ENCODE results near the gene COQ10A. TPM values are rescaled to one million over a fixed set of nuclear protein-coding genes. Genes with fewer than 3 reads are reported as not detected.

COQ10A gene
- 32.6 TPM for polyA plus RNA-seq (2012; ENCODE audit: insufficient read depth, insufficient read length)

DNA sequence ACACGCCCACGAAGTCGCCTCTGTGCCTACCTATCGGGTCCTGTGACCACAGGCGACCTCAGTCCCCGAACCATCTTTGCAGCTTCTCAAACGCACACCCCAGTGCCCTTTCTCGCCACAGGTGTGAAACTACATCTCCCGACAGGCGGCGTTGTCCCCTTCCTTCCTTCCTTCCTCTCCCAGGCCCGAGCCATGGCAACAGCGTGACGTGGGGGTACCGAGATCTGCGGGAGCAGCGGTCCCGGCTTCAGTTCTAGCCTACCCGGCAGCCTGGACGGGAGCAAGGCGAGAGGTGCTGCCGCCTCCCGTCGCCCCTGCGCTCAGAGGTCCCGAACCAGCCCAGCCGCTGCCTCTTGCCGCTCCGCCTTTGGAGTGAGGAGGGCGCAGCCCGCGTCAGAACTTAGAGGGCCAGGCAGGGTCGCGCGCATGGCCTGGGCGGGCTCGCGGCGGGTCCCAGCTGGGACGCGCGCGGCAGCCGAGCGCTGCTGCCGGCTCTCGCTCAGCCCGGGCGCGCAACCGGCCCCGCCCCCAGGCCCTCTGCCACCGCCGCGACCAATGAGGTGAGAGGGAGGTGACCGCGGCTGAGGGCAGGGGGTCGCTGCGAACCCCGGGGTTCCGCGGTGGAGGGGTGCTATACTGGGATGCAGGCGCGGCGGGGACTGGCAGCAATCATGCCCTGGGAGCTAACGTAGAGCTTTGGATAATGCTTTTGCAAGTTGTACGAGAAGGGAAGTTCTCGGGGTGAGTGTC, at the start of gene COQ10A:
COQ10A (plus strand) TSS at position 250 of the 750 bp plus-strand sequence; CDS start at position 427, 177 bp downstream.
- H3K4me3 ChIP-seq (ENCODE audit: low read length): peak within 1 kb of the TSS; percentile 77
- peak; percentile 80 for DNase-seq (ENCODE audit: low read depth, low spot score)

GRCh38 chr12:56219840-56220239, 46.9 kb upstream of the COQ10A start:
- no peak overlapping the region for H3K4me3 ChIP-seq (ENCODE audit: low read length)
- DNase-seq (ENCODE audit: low read depth, low spot score): no peak

DNA sequence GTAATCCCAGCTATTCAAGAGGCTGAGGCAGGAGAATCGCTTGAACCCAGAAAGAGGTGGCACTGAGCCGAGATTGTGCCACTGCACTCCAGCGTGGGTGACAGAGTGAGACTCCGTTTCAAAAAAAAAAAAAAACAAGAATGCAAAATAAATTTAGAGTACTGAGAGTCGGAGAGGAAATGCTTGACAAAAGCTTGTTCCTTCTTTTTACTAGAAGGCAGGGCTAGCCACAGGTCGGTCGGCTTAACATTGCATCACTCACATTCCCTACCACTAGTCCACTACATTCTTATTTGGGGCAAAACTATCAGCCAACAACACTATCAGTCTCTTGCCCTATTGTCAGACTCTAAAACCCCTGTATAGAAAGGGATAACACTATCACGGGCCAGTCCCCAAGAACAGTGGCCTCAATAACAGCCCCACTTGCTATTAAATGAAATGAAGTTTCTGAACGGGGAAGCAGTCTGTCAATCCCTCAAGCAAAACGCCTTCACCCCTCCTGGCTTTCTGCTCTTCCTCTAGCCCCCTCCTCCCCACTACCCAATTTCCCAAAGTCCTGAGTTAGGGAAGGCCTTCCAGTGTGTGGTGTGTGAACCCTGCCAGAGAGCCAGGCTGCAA, 46.0 kb upstream of the COQ10A start:
- peak overlapping the region; percentile 95 for H3K4me3 ChIP-seq (ENCODE audit: low read length)
- DNase-seq (ENCODE audit: low read depth, low spot score): no peak

GRCh38 chr12:56221232-56221756, 45.4 kb upstream of the COQ10A start:
- peak overlapping the region; percentile 95 for H3K4me3 ChIP-seq (ENCODE audit: low read length)
- DNase-seq (ENCODE audit: low read depth, low spot score): no peak

DNA sequence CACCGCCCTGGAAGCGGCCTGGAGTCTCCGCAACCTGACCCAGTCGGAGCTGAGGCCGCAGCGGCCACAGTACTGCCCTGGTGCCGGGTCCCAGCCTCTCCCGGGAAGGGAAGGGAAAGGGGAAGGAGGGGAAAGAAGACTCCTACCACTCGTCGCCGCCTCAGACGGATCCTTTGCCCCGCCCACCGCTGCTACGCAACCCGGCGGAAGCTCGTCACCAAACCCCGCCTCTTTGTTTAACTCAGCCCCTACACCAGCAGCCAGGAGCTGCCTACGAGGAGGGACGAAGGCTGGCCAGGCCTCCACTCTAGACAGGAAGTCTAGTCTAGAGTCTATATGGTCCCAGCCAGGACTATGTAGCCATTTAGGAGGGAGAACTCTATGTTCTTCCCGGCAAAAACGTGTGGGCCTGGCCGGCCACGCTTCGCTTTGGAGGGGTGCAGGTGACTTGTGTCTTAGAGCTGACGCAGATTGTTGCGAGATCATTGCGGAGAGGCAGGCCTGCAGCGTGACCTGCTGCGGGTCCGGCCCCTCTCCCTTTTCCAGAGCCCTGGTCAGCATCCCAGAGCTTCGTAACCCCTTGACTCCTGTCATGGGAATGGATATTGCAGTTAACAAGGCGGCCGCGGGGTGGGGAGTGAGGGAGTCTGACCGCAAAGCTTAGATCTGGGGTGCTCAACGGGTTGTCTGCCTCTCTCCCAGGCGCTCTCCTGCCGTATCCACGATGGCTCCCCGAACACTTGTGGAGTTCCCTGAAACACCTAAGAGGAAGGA, 44.8 kb upstream of the COQ10A start, which contains the start of gene RNF41:
RNF41 (minus strand) TSS at position 166 of the 774 bp plus-strand sequence. CDS start 7,875 bp downstream, outside the sequence.
- DNase-seq (ENCODE audit: low read depth, low spot score): peak; percentile 88
- peak within 1 kb of the TSS; percentile 95 for H3K4me3 ChIP-seq (ENCODE audit: low read length)

- peak overlapping the region; percentile 95 for H3K4me3 ChIP-seq (ENCODE audit: low read length)
- DNase-seq (ENCODE audit: low read depth, low spot score): no peak
Measured at GRCh38 chr12:56222531-56222895, 44.2 kb upstream of the COQ10A start.

GRCh38 chr12:56223571-56224101, 43.1 kb upstream of the COQ10A start:
- no peak for DNase-seq (ENCODE audit: low read depth, low spot score)
- H3K4me3 ChIP-seq (ENCODE audit: low read length): peak overlapping the region; percentile 86

DNA sequence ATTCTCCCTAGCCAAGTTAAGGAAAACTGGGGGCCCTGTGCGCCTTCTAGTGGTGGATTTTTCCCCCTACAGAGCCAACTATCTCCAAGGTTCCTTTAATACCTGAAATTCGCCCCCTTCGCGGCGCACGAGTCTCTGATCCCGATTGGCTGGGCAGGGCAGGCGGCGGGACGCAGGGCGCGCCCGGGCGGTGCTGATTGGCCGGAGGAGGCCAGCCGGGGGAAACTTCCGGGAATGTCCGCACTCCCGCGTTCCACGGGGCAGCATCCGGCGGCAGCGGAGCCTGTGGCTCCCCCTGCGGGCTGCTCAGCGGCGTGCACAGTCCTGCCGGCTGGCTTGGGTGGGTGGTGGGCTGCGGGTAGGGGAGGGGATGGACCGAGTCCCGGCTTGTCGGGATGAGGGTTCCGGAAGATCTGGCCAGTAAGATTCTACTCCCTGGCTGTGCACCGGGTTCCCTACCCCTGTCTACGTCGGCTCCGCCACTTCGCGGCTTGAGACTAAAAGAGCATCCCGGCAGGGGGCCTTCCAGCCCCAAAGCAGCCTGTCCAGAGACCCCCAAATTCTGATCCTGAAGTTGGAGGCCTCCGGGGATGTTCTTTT, 42.5 kb upstream of the COQ10A start, which contains the start of gene NABP2:
NABP2 (plus strand) TSS at position 241 of the 600 bp plus-strand sequence. CDS start 515 bp downstream, outside the sequence.
- peak within 1 kb of the TSS; percentile 86 for H3K4me3 ChIP-seq (ENCODE audit: low read length)
- peak; percentile 95 for DNase-seq (ENCODE audit: low read depth, low spot score)

- no peak for DNase-seq (ENCODE audit: low read depth, low spot score)
Measured at GRCh38 chr12:56224954-56225353, 41.8 kb upstream of the COQ10A start.

DNA sequence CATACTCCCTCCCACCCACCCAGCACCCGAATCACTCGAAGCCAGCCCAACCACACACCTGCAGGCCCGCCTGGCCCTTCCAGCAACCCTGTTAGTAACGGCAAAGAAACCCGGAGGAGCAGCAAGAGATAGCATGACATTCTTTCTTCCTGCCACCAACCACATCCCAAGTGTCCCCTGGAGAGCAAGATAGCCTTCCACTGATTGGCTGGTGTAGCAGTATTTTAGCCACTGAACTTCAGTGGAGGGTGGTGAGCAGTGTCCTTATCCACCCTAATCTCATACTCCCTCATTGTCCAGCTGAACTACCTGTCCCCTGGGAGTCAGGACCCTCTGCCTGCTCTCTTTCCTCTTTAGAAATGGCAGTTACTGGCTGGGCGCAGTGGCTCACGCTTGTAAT, 37.7 kb upstream of the COQ10A start:
- DNase-seq (ENCODE audit: low read depth, low spot score): no peak
- H3K4me3 ChIP-seq (ENCODE audit: low read length): no peak overlapping the region

More at GRCh38 chr12:56224954-56225353, 41.8 kb upstream of the COQ10A start:
- H3K4me3 ChIP-seq (ENCODE audit: low read length): peak overlapping the region; percentile 86

DNA sequence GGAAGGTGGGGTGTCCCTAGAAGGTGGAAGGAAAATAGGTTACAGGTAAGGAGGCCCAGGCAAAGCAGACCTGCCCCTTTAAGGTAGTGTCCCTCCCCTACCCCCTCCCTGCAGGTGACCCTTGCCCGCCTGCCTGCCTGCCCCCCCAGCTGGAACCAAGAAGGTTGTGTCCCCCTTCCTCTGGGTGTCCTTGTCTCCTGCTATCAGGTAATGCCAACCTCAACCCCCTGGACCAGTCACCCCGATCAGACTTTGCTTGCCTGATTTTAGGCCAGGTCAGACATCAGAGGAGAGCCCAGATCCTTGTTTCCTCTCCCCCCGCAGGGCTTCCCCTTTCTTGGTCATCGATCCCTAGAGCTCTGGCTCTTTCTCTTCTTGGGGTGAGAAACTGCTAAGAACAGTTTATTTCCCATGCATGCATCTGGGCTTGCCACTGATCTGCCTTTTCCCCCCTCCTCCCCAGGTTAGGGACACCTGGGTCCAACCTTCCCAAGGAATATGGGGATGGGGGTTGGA, 36.8 kb upstream of the COQ10A start, which contains the start of gene SLC39A5:
SLC39A5 (plus strand) TSS at position 136 of the 516 bp plus-strand sequence. CDS start 1,224 bp downstream, outside the sequence.
- no peak within 1 kb of the TSS for H3K4me3 ChIP-seq (ENCODE audit: low read length)
- no peak for DNase-seq (ENCODE audit: low read depth, low spot score)

DNA sequence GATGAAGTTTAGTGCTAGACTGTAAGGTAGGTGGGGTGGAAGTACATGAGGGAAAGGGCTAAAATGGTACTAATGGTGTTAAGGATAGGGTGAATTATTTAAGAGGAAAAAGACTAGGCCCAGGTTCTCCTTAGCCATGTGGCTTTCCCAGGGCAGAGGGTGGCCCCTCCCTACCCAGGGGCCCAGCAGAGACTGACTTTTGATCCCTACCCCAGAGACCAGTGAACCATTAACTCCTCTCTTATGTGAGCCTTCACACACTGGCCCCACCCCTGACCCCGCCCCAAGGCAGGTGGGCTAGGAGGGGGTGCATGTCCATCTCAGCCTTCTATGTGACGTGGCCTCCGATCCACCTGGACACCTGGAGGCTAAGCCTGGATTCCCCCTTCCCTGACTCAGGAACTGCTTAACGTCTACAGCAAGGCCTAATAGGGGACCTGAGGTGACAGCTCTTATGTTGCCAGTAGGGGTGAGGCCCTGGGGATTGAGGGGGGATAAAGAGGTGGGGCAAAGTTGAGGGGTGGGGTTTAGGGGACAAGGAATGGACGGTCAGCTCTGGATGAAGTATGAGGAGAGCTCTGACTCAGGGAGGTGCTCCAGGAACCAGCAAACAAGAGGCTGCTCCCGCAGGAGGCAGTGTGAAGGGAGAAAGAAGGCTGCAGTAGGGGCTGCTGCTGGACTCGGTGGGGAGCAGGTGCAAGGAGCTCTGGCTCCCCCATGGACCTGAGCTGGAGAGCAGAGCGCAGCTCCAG, 36.1 kb upstream of the COQ10A start:
- no peak for DNase-seq (ENCODE audit: low read depth, low spot score)
- no peak overlapping the region for H3K4me3 ChIP-seq (ENCODE audit: low read length)

DNA sequence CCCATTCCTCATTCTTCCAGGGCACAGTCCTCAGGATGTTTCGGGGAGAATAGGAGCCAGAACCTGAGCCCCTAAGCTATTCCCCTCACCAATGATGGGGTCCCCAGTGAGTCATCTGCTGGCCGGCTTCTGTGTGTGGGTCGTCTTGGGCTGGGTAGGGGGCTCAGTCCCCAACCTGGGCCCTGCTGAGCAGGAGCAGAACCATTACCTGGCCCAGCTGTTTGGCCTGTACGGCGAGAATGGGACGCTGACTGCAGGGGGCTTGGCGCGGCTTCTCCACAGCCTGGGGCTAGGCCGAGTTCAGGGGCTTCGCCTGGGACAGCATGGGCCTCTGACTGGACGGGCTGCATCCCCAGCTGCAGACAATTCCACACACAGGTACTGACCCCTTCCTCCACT, 35.6 kb upstream of the COQ10A start:
- no peak overlapping the region for H3K4me3 ChIP-seq (ENCODE audit: low read length)
- no peak for DNase-seq (ENCODE audit: low read depth, low spot score)

GRCh38 chr12:56234746-56235436, 31.9 kb upstream of the COQ10A start:
- no peak overlapping the region for H3K4me3 ChIP-seq (ENCODE audit: low read length)
- DNase-seq (ENCODE audit: low read depth, low spot score): no peak

DNA sequence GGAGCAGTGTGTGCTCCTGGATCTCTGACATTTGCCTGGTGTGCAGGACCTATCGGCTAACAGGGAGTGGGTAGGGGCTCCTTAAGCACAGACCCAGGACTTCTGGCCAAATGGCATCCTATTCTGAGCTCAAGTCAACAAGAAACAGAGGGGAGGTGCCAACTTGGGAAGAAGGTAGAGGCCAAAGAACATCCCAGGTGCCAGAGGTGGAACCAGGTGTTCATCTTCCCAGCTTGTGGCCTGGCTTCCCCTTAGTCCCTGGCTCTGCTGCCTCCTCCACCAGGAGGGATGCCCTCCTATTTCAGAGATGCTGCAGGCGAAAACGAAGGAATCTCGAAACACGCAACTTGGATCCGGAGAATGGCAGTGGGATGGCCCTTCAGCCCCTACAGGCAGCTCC, 30.7 kb upstream of the COQ10A start:
- H3K4me3 ChIP-seq (ENCODE audit: low read length): no peak overlapping the region
- DNase-seq (ENCODE audit: low read depth, low spot score): no peak

GRCh38 chr12:56236985-56237384, 29.8 kb upstream of the COQ10A start:
- no peak for DNase-seq (ENCODE audit: low read depth, low spot score)
- H3K4me3 ChIP-seq (ENCODE audit: low read length): no peak overlapping the region

- no peak overlapping the region for H3K4me3 ChIP-seq (ENCODE audit: low read length)
- no peak for DNase-seq (ENCODE audit: low read depth, low spot score)
Measured at GRCh38 chr12:56237552-56237951, 29.2 kb upstream of the COQ10A start.
